ENCODE measurements around the gene IFNL4. TPM values are rescaled to one million over a fixed set of nuclear protein-coding genes. Genes with fewer than 3 reads are reported as not detected.

The IFNL4 gene
- polyA plus RNA-seq, 3 donors: not detected

DNA sequence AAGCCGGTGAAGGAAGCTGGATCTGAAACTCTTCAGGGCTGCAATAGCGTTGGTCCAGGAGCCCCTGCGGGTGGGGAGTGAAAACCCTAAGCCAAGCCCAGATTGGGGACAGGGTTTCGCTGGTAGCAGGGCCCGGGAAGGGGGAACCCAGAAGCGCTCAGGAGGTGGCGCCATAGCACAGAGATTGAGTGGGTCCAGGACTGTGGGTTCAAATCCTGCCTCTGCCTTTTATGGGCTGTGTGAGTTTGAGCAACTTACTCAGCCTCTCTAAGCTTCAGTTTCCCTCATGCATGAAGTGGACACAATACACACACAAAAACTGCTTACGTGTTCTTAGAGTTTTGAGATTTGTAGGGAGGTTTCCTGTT, 36.3 kb downstream of the IFNL4 start:
- H4K20me1 ChIP-seq (ENCODE audit: insufficient read depth, low read length): no peaks in the 10 kb centered on the region
- intact Hi-C loops (cut with micrococcal nuclease): loop anchor here in 1 of 2 donors (10.0 kb wide), 1 partner anchor 112 kb away; the partner anchor contains the start of gene LRFN1
- no peak overlapping the region for H2AFZ ChIP-seq (ENCODE audit: insufficient read depth, low read depth, low read length, poor library complexity, severe bottlenecking)
- no peaks in the 10 kb centered on the region for H3K4me1 ChIP-seq (ENCODE audit: control insufficient read depth in 1 of 2, insufficient read depth in 2 of 2, low read length in 2 of 2)
- 37% methylated on average over 5 of the region's 8 CpGs for WGBS (ENCODE audit: insufficient coverage)
- no peaks in the 10 kb centered on the region for H3K9me3 ChIP-seq (replicated peaks in 1 of 2; ENCODE audit: control insufficient read depth in 1 of 2, insufficient read depth in 1 of 2, low read length in 2 of 2)
- H3K9ac ChIP-seq (ENCODE audit: insufficient read depth, low read length, poor library complexity, severe bottlenecking): no peak overlapping the region
- no peak overlapping the region for H3K4me2 ChIP-seq (replicated peaks; ENCODE audit: extremely low read depth, low read length, poor library complexity, severe bottlenecking)
- H3K27ac Mint-ChIP-seq: no peak overlapping the region
- peak; percentile 23 for TF ChIP-seq CTCF (IDR thresholded peaks at IDR 0.05)
- H3K4me3 Mint-ChIP-seq: no peak overlapping the region
- H3K27ac ChIP-seq (ENCODE audit: low read depth in 1 of 2, low read length in 2 of 2): no peak overlapping the region
- H3K9me3 Mint-ChIP-seq: peaks cover 0 to 4% (median 2%) of the 10 kb centered on the region in 7 donors
- H3K79me2 ChIP-seq (ENCODE audit: insufficient read depth, low read length): no peaks in the 10 kb centered on the region
- no peaks in the 10 kb centered on the region for H3K36me3 Mint-ChIP-seq
- no peaks in the 10 kb centered on the region for H3K36me3 ChIP-seq (replicated peaks in 1 of 2; ENCODE audit: control insufficient read depth in 1 of 2, insufficient read depth in 2 of 2, low read length in 2 of 2)
- no peak overlapping the region for H3K4me3 ChIP-seq (replicated peaks in 1 of 3; ENCODE audit: low read depth in 2 of 3, low read length in 3 of 3)
- DNase-seq: peak; percentile 6 to 27 (median 15)
- H3K27me3 Mint-ChIP-seq (ENCODE audit: low read depth in 3 of 3): peaks cover 0 to 7% (median 3%) of the 10 kb centered on the region in 3 donors
- no peaks in the 10 kb centered on the region for H3K27me3 ChIP-seq (ENCODE audit: control insufficient read depth in 2 of 2, insufficient read depth in 2 of 2, low read length in 2 of 2)
- H3K4me1 Mint-ChIP-seq: no peaks in the 10 kb centered on the region

DNA sequence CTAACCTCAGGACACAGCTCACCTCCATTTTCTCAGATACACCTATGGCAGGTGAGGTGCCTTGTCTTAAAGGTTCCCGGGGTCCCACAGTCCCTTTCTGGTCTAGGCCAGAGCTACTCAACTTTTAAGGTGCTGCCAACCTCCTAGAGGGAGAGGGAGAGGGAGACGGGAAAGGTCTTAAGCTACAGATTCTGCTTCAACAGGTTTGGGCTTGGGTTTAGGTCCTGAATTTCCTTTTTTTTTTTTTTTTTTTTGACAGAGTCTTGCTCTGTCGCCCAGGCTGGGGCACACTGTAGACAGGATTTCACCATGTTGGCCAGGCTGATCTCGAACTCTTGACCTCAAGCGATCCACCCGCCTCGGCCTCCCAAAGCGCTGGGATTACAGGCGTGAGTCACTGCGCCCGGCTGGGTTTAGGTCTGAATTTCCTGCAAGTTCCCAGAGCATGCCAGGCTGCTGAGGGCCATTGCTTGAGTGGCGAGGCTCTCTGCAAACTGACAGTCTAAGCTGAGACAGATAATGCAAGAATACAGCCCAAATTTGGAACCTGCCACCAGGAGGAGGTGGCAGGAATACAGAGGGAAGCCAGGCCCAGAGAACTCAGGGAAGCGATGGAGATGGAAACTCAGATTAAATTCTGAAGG, 36.8 kb downstream of the IFNL4 start:
- Mint-ChIP-seq H3K4me3 (no peak overlapping the region), H3K4me1 (no peaks in the 10 kb centered on the region), H3K27ac (no peak overlapping the region), H3K27me3 (ENCODE audit: low read depth in 3 of 3) (peaks cover 0 to 7% (median 3%) of the 10 kb centered on the region in 3 donors), H3K9me3 (peaks cover 0 to 3% (median 0%) of the 10 kb centered on the region in 7 donors), H3K36me3 (no peaks in the 10 kb centered on the region)
- Histone ChIP-seq H2AFZ (ENCODE audit: insufficient read depth, low read depth, low read length, poor library complexity, severe bottlenecking) (no peak overlapping the region), H3K27me3 (ENCODE audit: control insufficient read depth in 2 of 2, insufficient read depth in 2 of 2, low read length in 2 of 2) (no peaks in the 10 kb centered on the region), H4K20me1 (ENCODE audit: insufficient read depth, low read length) (no peaks in the 10 kb centered on the region), H3K27ac (ENCODE audit: low read depth in 1 of 2, low read length in 2 of 2) (no peak overlapping the region), H3K4me3 (replicated peaks in 1 of 3; ENCODE audit: low read depth in 2 of 3, low read length in 3 of 3) (no peak overlapping the region), H3K9me3 (replicated peaks in 1 of 2; ENCODE audit: control insufficient read depth in 1 of 2, insufficient read depth in 1 of 2, low read length in 2 of 2) (no peaks in the 10 kb centered on the region), H3K4me1 (ENCODE audit: control insufficient read depth in 1 of 2, insufficient read depth in 2 of 2, low read length in 2 of 2) (no peaks in the 10 kb centered on the region), H3K4me2 (replicated peaks; ENCODE audit: extremely low read depth, low read length, poor library complexity, severe bottlenecking) (no peak overlapping the region), H3K79me2 (ENCODE audit: insufficient read depth, low read length) (no peaks in the 10 kb centered on the region), H3K9ac (ENCODE audit: insufficient read depth, low read length, poor library complexity, severe bottlenecking) (no peak overlapping the region), H3K36me3 (replicated peaks in 1 of 2; ENCODE audit: control insufficient read depth in 1 of 2, insufficient read depth in 2 of 2, low read length in 2 of 2) (no peaks in the 10 kb centered on the region)
- TF ChIP-seq CTCF (IDR thresholded peaks at IDR 0.05): no peak
- 80% methylated on average over 11 of the region's 13 CpGs for WGBS (ENCODE audit: insufficient coverage)
- no peak for DNase-seq
- intact Hi-C loops (cut with micrococcal nuclease): loop anchor here in 1 of 2 donors (10.0 kb wide), 1 partner anchor 113 kb away; the partner anchor contains the start of gene LRFN1

Data from CD14-positive monocyte (primary cell).